Erythroblast (primary cell): Measurements from ENCODE around the gene IRAK1BP1.

Experiments
- GATA1 ChIP-seq: IDR thresholded peaks from 2 replicates; pipeline ENCODE4 v1.6.1; 2011; ENCODE audit warnings: low read depth, mild to moderate bottlenecking, control low read depth, low read length, moderate library complexity
- POLR2A ChIP-seq: IDR thresholded peaks from 2 replicates; pipeline ENCODE4 v1.6.1; 2011; ENCODE audit warnings: mild to moderate bottlenecking, low read length

DNA sequence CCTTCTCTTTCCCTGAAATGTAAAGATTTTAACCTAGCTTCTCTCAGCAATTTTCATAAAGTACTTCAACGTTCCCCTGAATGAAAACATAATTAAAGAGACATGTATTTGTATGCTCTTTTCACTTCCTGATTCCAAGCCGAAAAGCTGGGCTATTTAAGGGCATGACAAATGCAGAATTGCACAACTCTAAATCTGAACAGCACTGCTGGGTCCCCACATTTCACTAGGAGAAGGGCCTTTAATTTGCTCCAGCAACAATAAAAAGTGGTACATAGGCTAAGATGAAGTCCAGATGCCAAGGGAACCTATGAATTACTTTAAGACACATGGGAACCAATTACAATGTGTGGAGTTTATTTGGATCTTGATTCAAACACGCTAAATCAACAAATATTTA is 42.0 kb downstream of the IRAK1BP1 start:
- no peak for TF ChIP-seq POLR2A
- no peak for TF ChIP-seq GATA1
